ENCODE data around the gene PIGK.
"Not testable (repeated sequence)": the region's sequence is repeated elsewhere in the genome, so short reads cannot be mapped to it uniquely, and the experiment has no call there.

GRCh38 chr1:77159706-77160105, 59.5 kb downstream of the PIGK start:
- TF ChIP-seq POLR2A, POLR2AphosphoS5 (IDR thresholded peaks at IDR 0.05): not testable (repeated sequence)
